ENCODE measurements around the gene MBD2. TPM values are rescaled to one million over a fixed set of nuclear protein-coding genes. Genes with fewer than 3 reads are reported as not detected.

Gene MBD2
- total and polyA plus RNA-seq, 2 of the 8 experiments (the other 6 are each of a cell fraction or from before 2014, with no cell fraction given), result 36.2 to 52.7 TPM

DNA sequence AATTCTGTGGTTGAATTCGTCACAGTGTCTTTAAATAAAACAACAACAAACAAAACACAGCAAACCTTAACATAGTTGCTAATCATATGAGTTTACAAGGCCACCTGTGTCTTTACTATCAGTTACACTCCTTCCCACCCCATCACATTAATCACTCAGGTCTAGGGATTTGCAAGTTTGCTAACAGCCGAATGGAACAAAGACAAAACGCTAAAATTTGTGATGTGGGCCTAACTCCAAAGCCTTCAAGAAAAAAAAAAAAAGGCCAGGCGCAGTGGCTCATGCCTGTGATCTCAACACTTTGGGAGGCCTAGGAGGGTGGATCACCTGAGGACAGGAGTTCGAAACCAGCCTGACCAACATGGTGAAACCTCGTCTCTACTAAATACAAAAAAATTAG, 44.3 kb upstream of the MBD2 start (continued):
- TF ChIP-seq RBBP5 (IDR thresholded peaks at IDR 0.05; ENCODE audit: borderline replicate concordance, low read depth, low read length), result no peak
- TF ChIP-seq KDM1A (IDR thresholded peaks at IDR 0.05; ENCODE audit: borderline replicate concordance, low read length), result no peak
- no peak for TF ChIP-seq SAP30 (IDR thresholded peaks at IDR 0.05; ENCODE audit: insufficient read depth, insufficient replicate concordance, low read length)

Data from H1 (cell line).